Measurements from ENCODE around the gene DNAJA1. TPM values are rescaled to one million over a fixed set of nuclear protein-coding genes. Genes with fewer than 3 reads are reported as not detected.

The DNAJA1 gene
- total RNA-seq, 1 experiment from 2014 or later, result 373 TPM

DNA sequence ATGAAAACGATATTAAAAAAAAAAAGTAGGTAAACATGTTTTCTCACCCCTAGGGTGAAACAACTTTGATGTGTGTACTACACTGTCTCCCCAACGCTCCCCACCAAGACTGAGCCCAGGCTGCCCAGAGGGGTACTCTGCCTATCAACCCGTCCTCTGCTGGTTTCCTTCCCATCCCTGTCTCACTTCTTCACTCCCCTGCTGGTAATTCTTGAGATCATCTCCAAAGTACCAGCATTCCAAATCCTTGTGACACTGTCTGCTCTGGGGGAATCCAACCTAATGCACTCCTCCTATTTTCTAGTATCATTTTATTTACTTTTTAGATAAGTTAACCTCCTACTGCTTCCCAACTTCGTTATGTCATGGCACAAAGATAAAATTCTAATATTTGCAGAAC, 17.3 kb upstream of the DNAJA1 start:
- intact Hi-C loops (cut with micrococcal nuclease; ENCODE audit: unreplicated experiment), result no loop called here
- no TSS peak for BruUV-seq (replicated peaks)
- Histone ChIP-seq H3K27ac (ENCODE audit: low read depth, low read length, poor library complexity, severe bottlenecking) (no peak overlapping the region), H3K4me3 (ENCODE audit: low read depth, low read length, poor library complexity, severe bottlenecking) (no peak overlapping the region), H3K27me3 (replicated peaks; ENCODE audit: insufficient read depth, low read depth, low read length, poor library complexity) (no peaks in the 10 kb centered on the region), H3K9me3 (ENCODE audit: low read depth, low read length, poor library complexity, severe bottlenecking) (no peaks in the 10 kb centered on the region), H3K4me1 (ENCODE audit: insufficient read depth, low read length, poor library complexity, severe bottlenecking) (no peaks in the 10 kb centered on the region), H3K36me3 (ENCODE audit: insufficient read depth, low read length, poor library complexity, severe bottlenecking) (no peaks in the 10 kb centered on the region)
- ChIA-PET POLR2A (ENCODE audit: low non-redundant PET) (no interaction called here), CTCF (no interaction called here)
- DNase-seq (ENCODE audit: low spot score), result no peak
- TF ChIP-seq, protein P1, sequence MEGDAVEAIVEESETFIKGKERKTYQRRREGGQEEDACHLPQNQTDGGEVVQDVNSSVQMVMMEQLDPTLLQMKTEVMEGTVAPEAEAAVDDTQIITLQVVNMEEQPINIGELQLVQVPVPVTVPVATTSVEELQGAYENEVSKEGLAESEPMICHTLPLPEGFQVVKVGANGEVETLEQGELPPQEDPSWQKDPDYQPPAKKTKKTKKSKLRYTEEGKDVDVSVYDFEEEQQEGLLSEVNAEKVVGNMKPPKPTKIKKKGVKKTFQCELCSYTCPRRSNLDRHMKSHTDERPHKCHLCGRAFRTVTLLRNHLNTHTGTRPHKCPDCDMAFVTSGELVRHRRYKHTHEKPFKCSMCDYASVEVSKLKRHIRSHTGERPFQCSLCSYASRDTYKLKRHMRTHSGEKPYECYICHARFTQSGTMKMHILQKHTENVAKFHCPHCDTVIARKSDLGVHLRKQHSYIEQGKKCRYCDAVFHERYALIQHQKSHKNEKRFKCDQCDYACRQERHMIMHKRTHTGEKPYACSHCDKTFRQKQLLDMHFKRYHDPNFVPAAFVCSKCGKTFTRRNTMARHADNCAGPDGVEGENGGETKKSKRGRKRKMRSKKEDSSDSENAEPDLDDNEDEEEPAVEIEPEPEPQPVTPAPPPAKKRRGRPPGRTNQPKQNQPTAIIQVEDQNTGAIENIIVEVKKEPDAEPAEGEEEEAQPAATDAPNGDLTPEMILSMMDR (conservative IDR thresholded peaks at IDR 0.05; ENCODE audit: low read depth, low read length), result no peak
- no peak for TF ChIP-seq EZH2 (IDR thresholded peaks at IDR 0.05; ENCODE audit: borderline replicate concordance, low read depth, low read length, poor library complexity, severe bottlenecking)

DNA sequence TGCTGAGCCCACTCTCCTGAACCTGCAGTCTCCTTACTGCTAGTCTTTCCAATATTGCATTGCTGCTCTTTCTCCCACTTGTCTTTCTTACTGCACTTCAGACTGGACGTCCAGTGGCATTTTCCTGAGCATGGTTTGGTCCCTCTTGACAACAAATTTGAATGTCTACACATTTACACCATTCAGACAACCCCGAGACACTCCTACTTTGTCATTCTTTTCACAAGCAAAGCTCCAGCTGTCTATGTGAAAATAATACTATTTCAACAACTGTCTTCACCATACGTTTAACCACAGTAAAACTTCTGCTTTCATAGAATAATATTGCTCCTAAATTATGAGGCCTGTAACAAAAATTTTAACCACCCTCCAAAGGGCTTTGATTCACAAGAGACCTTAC, 13.2 kb upstream of the DNAJA1 start:
- Histone ChIP-seq H3K27me3 (replicated peaks; ENCODE audit: insufficient read depth, low read depth, low read length, poor library complexity) (no peaks in the 10 kb centered on the region), H3K9me3 (ENCODE audit: low read depth, low read length, poor library complexity, severe bottlenecking) (no peaks in the 10 kb centered on the region), H3K4me1 (ENCODE audit: insufficient read depth, low read length, poor library complexity, severe bottlenecking) (no peaks in the 10 kb centered on the region), H3K4me3 (ENCODE audit: low read depth, low read length, poor library complexity, severe bottlenecking) (no peak overlapping the region), H3K36me3 (ENCODE audit: insufficient read depth, low read length, poor library complexity, severe bottlenecking) (no peaks in the 10 kb centered on the region), H3K27ac (ENCODE audit: low read depth, low read length, poor library complexity, severe bottlenecking) (no peak overlapping the region)
- no peak for DNase-seq (ENCODE audit: low spot score)
- TF ChIP-seq EZH2 (IDR thresholded peaks at IDR 0.05; ENCODE audit: borderline replicate concordance, low read depth, low read length, poor library complexity, severe bottlenecking), result no peak
- TF ChIP-seq, protein P1 (conservative IDR thresholded peaks at IDR 0.05; ENCODE audit: low read depth, low read length), result no peak
- BruUV-seq (replicated peaks), result no TSS peak
- ChIA-PET POLR2A (ENCODE audit: low non-redundant PET) (no interaction called here), CTCF (no interaction called here)
- intact Hi-C loops (cut with micrococcal nuclease; ENCODE audit: unreplicated experiment), result no loop called here

DNA sequence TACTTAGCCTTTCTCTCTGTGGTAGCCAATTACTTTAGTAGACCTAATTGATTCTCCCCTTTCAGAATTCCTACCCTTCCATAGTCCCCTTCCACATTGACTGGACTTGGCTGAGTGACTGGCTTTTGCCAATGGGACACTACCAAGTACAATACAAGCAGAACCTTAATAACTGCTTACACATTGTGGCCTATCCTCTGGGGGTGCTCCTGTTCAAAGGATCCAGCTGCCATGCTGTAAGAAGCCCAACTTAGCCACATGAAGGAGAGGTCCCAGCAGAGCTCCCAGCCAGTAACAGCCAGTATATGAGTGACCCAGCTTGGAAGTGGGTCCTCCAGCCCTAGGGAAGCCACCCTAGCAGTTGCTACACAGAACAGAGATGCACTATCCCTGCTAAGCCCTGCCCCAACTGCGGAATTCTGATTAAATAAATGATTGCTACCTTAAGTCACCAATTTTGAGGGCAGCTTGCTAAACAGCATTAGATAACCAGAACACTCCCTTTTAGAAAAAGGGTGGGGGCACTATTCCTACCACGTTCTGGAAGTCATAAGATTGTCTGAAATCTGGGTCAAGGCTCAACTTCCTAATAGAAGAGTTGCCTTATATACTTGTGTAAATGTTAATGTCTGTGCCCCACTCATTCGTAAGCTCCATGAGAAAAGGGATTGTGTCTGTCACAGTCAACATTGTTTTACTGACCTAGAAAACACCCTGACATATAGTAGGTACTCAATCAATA, 12.6 kb upstream of the DNAJA1 start:
- H3K36me3 ChIP-seq (ENCODE audit: insufficient read depth, low read length, poor library complexity, severe bottlenecking), result no peaks in the 10 kb centered on the region
- ChIA-PET CTCF (no interaction called here), POLR2A (ENCODE audit: low non-redundant PET) (no interaction called here)
- BruUV-seq (replicated peaks), result no TSS peak
- H3K4me3 ChIP-seq (ENCODE audit: low read depth, low read length, poor library complexity, severe bottlenecking), result no peak overlapping the region
- intact Hi-C loops (cut with micrococcal nuclease; ENCODE audit: unreplicated experiment), result no loop called here
- TF ChIP-seq, protein P1 (conservative IDR thresholded peaks at IDR 0.05; ENCODE audit: low read depth, low read length), result no peak
- no peak for TF ChIP-seq EZH2 (IDR thresholded peaks at IDR 0.05; ENCODE audit: borderline replicate concordance, low read depth, low read length, poor library complexity, severe bottlenecking)
- H3K9me3 ChIP-seq (ENCODE audit: low read depth, low read length, poor library complexity, severe bottlenecking), result no peaks in the 10 kb centered on the region
- no peak overlapping the region for H3K27ac ChIP-seq (ENCODE audit: low read depth, low read length, poor library complexity, severe bottlenecking)
- H3K4me1 ChIP-seq (ENCODE audit: insufficient read depth, low read length, poor library complexity, severe bottlenecking), result peaks cover 2% of the 10 kb centered on the region
- no peak for DNase-seq (ENCODE audit: low spot score)
- no peaks in the 10 kb centered on the region for H3K27me3 ChIP-seq (replicated peaks; ENCODE audit: insufficient read depth, low read depth, low read length, poor library complexity)

Measured in A673 (cell line).